Neural crest cell (in vitro differentiated cells): ENCODE measurements around the gene TTC34. TPM values are rescaled to one million over a fixed set of nuclear protein-coding genes. Genes with fewer than 3 reads are reported as not detected.

Source experiments
- DNase-seq: peaks from one replicate; pipeline ENCODE4 v3.0.0; 2021; ENCODE audit warnings: low read depth, mixed read lengths, low spot score
- H3K27ac Mint-ChIP-seq: one replicate; pipeline ENCODE4 v1.8.0; 2021; ENCODE audit warnings: mild to moderate bottlenecking, mixed read lengths; ENCODE audit not compliant: unreplicated experiment
- H3K27me3 Mint-ChIP-seq: 2 replicates; pipeline ENCODE4 v1.8.0; 2021; ENCODE audit warnings: low read depth, mild to moderate bottlenecking, mixed read lengths
- H3K36me3 Mint-ChIP-seq: 2 replicates; pipeline ENCODE4 v1.8.0; 2021; ENCODE audit warnings: low read depth, mild to moderate bottlenecking, mixed read lengths
- H3K4me1 Mint-ChIP-seq: 2 replicates; pipeline ENCODE4 v1.8.0; 2021; ENCODE audit warnings: mixed read lengths
- H3K4me3 Mint-ChIP-seq: one replicate; pipeline ENCODE4 v1.8.0; 2021; ENCODE audit warnings: mild to moderate bottlenecking, mixed read lengths
- H3K9me3 Mint-ChIP-seq: 2 replicates; pipeline ENCODE4 v1.8.0; 2021; ENCODE audit warnings: mixed read lengths
- CTCF ChIP-seq: fragments of 200-600 bp; sonication (generic); conservative IDR thresholded peaks from 2 replicates; pipeline ENCODE4 v1.5.0; 2021; ENCODE audit warnings: antibody characterized with exemption, mild to moderate bottlenecking
- total RNA-seq: library from RNA; stranded (reverse); gene quantifications from 2 replicates; pipeline ENCODE4 v1.2.1, GENCODE V29; 2021

The TTC34 gene
- total RNA-seq, 1 donor from 2014 or later: 2.7 TPM

DNA sequence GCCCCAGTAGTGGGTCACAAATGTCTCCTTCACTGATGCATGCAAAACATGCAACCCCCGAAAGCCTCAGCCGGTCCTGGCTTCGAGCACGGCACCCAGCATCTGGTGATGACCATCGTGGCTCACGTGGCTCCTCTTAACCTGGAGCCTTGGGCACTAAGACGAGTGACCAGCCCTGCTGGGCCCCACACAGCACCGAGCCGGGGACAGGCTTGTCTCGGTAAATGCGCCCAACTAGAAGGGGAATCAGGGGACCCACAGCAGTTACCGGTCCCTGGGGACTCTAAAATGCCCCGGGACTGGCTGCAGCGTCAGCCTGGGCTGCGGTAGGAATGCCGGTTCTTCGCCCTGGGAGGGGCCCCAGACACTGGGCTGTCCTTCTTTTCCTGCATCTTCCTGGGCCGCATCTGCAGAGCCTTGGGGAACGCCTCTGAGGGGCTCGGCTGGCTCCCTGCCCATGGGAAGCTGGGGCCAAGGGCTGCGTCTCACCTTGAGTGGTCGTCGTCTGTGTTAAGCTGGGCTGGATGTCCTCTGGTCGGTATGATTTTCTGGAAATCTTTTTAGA, 13.1 kb upstream of the TTC34 start:
- Mint-ChIP-seq H3K27ac (no peak overlapping the region), H3K9me3 (peaks cover 15% of the 10 kb centered on the region), H3K27me3 (no peaks in the 10 kb centered on the region), H3K4me3 (no peak overlapping the region), H3K36me3 (peaks cover 12% of the 10 kb centered on the region), H3K4me1 (no peaks in the 10 kb centered on the region)
- DNase-seq: no peak
- TF ChIP-seq CTCF: no peak

- H3K36me3 Mint-ChIP-seq: peaks cover 2% of the 10 kb centered on the region
- DNase-seq: no peak
- no peak for TF ChIP-seq CTCF
- H3K9me3 Mint-ChIP-seq: peaks cover 4% of the 10 kb centered on the region
- no peaks in the 10 kb centered on the region for H3K4me1 Mint-ChIP-seq
- H3K27ac Mint-ChIP-seq: no peak overlapping the region
- no peaks in the 10 kb centered on the region for H3K27me3 Mint-ChIP-seq
- H3K4me3 Mint-ChIP-seq: no peak overlapping the region
These were observed 11.6 kb upstream of the TTC34 start for GRCh38 chr1:2812939-2813653.

DNA sequence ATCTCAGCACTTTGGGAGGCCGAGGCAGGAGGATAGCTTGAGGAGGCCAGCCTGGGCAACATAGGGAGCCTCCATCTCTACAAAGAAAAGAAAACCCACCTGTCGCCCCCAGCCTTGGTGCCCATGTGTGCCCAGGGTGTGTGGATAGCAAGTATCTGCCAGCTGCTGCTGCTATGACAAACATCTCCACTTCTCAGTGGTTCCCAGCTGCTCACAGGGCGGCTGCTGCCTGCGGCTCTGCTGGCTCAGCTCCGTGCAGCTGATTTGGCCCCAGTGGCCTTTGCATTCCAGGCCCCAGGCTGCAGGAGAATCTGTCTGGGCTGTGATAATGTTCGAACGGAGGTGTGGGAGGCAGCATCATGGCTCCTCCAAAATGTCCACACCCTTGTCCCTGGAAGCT, 10.6 kb upstream of the TTC34 start:
- no peak for TF ChIP-seq CTCF
- Mint-ChIP-seq H3K36me3 (no peaks in the 10 kb centered on the region), H3K4me1 (no peaks in the 10 kb centered on the region), H3K9me3 (no peaks in the 10 kb centered on the region), H3K4me3 (no peak overlapping the region), H3K27ac (no peak overlapping the region), H3K27me3 (no peaks in the 10 kb centered on the region)
- no peak for DNase-seq

DNA sequence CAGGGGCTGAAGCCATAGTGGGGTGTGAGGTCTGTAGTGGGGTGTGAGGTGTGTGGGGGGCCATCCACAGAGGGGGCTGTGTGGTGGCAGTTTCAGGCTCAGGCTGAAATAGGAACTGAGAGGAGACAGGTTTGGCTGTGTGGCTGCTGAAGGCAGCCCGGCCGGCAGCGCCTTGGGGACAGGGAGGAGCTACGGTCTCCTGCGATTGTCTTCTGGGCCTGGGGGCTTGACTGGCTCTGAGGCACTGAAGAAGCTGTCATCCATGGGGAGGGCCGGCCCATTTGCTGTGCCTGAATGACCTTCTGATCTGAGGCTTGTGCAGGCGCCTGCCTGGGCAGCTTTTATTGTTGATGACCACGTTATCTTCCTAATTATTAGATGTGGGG, 10.0 kb upstream of the TTC34 start:
- H3K27ac Mint-ChIP-seq: no peak overlapping the region
- peaks cover 2% of the 10 kb centered on the region for H3K9me3 Mint-ChIP-seq
- no peaks in the 10 kb centered on the region for H3K4me1 Mint-ChIP-seq
- H3K36me3 Mint-ChIP-seq: no peaks in the 10 kb centered on the region
- H3K27me3 Mint-ChIP-seq: no peaks in the 10 kb centered on the region
- no peak for DNase-seq
- no peak for TF ChIP-seq CTCF
- H3K4me3 Mint-ChIP-seq: no peak overlapping the region

GRCh38 chr1:2810899-2811532, 9.5 kb upstream of the TTC34 start:
- H3K27me3 Mint-ChIP-seq: no peaks in the 10 kb centered on the region
- no peak overlapping the region for H3K27ac Mint-ChIP-seq
- no peaks in the 10 kb centered on the region for H3K4me1 Mint-ChIP-seq
- H3K4me3 Mint-ChIP-seq: no peak overlapping the region
- DNase-seq: no peak
- no peaks in the 10 kb centered on the region for H3K36me3 Mint-ChIP-seq
- no peak for TF ChIP-seq CTCF
- H3K9me3 Mint-ChIP-seq: peaks cover 2% of the 10 kb centered on the region
